HG02840 (cell line): ENCODE data around the gene PAPSS2.

Experiments used
- ATAC-seq: cut with Tn5 transposase; IDR thresholded peaks from one replicate; pipeline ENCODE4 v1.9.1; 2021; ENCODE audit warnings: mild to moderate bottlenecking, moderate library complexity, moderate number of reproducible peaks; ENCODE audit not compliant: unreplicated experiment, low FRiP score

Gene PAPSS2

DNA sequence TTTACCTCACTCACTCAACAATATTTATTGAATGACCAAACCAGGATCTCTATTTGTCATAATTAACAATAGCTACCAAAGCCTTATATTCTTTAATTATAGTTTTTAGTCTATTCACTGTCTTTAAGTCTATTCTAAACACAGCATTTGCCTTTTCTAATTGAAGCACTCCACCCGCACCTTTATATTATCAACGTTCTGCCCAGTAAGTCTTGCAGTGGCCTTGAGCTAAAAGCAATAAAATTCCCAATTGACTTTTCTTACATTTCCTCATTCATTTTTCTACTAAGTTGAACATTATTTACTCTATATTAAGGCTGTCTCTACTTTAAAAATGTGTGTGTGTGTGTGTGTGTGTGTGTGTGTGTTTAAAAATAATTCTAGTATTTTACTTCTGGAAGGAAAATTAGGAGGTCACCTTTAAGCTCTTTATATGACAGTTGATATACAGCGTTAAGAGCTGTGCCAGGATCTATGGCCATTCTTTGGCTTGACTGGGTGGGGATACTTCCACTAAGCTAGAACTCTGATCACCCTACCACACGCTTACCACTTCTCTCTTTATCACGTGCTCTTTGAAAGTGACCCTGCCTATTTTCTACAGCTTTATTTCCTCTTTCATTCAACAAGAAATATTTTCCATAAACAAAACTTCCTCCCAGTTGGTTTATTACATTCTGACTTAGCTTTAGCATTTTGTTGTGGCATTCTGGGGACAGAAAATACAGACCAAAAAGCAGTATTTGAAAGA, 8.8 kb downstream of the PAPSS2 start:
- no peak for ATAC-seq

DNA sequence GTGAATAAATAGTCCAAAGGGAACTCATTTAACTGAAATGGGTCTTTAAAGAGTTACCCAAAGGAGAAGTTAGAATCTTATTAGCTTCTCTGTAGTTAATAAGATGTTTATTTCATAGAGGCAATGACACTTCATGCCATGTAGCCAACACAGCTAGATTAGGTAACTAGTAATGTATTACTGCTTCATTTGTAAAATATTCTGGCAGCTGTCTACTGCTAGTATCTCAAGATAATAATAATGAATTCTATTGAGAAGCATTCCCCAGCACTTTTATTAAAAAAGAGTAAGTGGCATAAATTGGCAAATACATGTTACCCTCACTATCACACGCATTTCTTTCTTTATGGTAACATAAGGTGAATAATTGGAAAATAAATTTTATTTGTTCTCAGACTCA, 10.1 kb downstream of the PAPSS2 start:
- no peak for ATAC-seq

- no peak for ATAC-seq
Observed at GRCh38 chr10:87670586-87670985, 10.9 kb downstream of the PAPSS2 start.

GRCh38 chr10:87671139-87671815, 11.6 kb downstream of the PAPSS2 start:
- no peak for ATAC-seq

- ATAC-seq: no peak
Observed at GRCh38 chr10:87672551-87672950, 12.9 kb downstream of the PAPSS2 start.

- no peak for ATAC-seq
Observed at GRCh38 chr10:87674943-87675342, 15.3 kb downstream of the PAPSS2 start.

DNA sequence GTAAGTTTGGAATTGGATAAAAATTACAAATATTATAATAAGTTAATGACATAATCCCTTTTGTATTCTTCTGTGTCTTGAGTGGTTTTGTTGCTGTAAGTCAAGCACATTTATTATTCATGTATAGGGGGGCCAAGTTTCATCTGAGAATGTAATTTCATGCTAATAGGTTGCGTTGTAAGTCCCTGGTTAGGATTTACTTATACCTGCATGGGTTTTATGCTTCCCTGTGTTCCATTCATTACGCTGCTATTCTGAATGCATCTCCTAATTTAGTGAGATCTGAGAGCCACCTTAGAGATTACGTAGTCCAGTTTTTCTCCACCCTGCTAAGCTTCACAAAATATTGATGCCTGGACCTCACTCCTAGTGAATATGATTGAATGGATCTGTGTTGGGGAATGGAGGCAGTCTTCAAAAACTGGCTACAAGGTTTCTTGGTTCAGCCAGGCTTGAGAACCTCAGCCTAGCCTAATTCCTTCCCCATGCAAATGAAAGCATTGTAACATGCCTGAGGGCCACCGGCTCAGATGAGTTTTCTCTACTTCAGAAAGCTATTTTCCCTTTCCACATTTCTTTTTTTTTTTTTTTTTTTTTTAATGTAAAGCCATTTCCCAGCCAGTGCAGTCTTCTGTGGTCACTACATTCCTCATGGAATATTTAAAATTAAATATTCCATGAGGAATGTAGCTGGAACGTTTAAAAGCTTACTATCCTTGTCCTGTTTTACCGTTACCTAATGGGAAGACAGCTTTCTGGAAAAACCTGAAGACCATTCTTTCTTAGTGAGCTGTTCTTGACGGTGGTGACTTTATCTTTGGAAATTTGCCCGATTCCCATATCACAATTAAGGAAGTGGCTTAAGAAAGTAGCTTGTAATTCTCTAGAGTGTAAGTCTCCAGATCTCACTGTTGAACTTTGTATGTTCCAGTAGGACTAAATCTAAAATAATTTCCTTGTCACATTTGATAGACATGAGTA, 16.0 kb downstream of the PAPSS2 start:
- ATAC-seq: no peak

GRCh38 chr10:87677595-87677994, 17.9 kb downstream of the PAPSS2 start:
- ATAC-seq: no peak

DNA sequence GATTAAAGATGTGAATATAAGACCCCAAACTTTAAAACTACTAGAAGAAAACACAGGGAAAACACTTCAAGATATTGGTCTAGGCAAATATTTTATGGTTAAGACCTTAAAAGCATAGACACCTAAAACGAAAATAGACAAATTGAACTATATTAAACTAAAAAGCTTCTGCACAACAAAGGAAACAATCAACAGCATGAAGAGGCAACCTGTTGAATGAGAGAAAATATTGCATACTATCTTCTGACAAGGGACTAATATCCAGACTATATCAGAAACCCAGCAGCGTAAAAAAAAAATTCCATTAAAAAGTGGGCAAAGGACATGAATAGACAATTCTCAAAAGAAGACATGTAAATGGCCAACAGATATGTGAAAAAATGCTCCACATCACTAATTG, 18.6 kb downstream of the PAPSS2 start:
- no peak for ATAC-seq

DNA sequence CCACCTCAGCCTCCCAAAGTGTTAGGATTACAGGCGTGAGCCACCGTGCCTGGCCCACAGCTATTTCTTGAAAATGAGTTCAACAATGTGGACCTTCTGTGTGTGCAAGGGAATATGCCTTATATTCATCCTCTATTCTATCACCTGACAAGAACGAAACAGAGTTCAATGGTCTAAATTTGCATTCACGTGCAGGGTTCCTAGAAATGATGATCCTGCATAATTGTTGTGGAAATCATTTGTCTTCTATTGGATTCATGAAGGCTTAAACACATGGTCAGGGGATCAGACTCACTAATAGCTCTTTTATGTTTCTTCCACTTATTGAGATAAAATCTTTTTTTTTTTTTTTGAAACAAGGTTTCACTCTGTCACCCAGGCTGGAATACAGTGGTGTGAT, 23.7 kb downstream of the PAPSS2 start:
- no peak for ATAC-seq

- no peak for ATAC-seq
Observed at GRCh38 chr10:87684001-87684638, 24.4 kb downstream of the PAPSS2 start.

DNA sequence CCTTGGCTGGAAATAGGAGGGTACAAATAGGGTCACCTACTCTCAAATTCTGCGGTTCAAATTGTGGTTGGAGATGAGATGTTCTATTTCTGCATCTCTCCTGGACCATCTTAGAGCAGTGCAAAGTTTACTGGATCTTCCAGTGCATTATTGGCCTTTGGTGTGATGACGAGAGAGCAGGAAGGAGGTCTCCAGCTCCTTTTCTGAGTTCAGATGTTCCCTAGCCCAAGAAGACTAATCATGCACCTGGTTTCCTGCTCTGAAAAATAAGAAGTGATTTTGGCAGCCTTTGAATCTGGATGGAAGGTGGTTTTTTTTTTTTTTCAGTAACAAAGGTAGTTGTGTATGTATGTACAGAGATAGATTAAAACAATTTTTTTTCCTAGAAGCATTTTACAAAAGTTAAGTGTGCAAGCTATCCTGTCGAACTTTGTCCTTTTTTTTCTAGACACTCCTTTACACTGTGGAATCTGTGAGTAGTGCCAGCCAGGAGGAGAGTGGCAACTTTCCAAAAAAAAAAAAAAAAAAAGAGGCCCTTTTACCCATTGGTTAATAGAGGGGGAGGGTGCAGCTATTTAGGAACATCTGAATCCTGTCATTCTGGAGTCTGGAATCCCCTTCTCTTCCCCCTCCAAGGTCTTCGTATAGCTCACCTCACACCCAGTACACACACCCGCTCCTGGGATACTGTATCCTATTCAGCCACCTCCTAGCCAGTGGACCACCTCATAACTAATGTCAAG, 26.3 kb downstream of the PAPSS2 start:
- no peak for ATAC-seq

DNA sequence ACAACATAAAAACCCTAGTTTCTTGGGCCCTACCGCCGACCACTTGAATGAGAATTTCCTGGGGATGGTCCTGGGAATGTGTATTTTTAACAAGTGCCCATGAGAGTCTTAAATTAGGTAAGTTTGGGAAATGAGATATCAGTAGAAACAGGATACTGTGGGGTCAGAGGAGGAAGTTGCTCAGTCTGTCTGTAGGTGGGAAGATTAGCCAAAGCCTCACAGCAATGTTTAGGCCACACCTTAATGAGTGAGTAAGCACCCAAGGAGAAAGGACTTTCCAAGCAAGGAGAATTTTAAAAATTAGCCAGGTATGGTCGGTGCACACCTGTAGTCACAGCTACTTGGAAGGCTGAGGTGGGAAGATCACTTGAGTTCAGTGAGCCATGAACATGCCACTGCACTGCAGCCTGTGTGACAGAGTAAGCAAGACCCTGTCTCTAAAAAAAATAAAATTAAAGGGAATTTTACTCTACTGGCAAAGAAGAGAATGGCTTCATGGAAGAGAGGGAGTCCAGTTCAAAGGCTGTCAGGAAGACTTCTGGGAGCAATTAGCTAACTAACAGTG, 31.9 kb downstream of the PAPSS2 start:
- no peak for ATAC-seq

GRCh38 chr10:87692956-87693484, 33.3 kb downstream of the PAPSS2 start:
- ATAC-seq: no peak

- no peak for ATAC-seq
Observed at GRCh38 chr10:87694011-87694794, 34.5 kb downstream of the PAPSS2 start.

GRCh38 chr10:87695074-87695473, 35.4 kb downstream of the PAPSS2 start:
- no peak for ATAC-seq

DNA sequence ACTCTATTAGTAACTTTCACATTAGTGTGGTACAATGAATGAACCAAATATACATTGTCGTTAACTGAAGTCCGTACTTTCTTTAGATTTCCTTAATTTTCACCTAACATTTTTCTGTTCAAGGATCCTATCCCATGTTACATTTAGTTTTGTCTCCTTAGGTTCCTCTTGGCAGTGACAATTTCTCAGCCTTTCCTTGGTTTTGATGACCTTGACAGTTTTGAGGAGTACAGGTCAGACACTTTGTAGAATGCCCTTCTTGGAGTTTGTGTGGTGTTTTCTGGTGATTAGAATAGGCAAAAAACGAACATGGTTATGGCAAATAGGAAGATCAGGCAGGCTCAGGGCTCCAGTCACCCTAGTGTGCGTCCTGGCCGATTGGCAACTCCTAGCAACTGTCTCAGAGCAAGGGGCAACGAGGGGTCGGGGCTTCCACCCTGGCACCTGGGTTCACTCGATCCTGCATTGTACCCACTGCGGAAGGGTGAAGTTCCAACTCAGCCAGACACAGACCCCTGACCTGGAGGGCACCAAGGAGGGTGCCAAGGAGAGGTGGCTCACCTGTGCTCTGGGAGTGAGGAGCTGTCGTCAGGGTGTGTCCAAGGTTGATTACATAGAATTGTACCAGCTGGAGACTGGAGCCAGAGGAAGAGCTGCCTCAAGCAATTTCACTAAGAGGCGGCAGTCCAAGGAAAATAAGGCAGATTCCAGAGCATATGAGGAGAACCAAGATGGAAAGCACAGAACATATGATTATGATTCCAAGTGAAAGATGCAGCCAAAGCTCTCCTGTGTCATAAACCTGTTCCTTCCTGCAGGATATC, 37.5 kb downstream of the PAPSS2 start:
- no peak for ATAC-seq
